Measurements from ENCODE around the gene DCD. TPM values are rescaled to one million over a fixed set of nuclear protein-coding genes. Genes with fewer than 3 reads are reported as not detected.

The DCD gene
- total RNA-seq, 1 donor from 2014 or later, result not detected

DNA sequence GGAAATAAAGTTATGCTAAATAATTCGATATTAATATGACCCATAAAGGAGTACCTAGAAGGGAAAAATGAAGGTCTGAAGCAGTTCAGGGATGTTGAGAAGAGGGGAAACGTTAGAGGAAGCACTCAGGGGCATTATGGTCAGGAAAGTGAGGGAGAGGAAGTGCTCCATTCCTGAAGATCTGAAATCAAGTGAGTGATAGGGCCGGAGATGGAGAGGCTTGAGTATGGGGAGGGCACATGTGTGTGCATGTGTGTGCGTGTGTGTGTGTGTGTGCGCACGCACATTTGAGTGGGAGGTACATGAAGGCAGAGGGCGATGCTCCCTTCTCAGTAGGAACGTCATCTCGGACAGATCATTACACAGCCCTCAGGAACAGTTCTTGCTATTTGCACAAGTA, 4.9 kb upstream of the DCD start:
- peaks cover 13% of the 10 kb centered on the region for H3K27me3 Mint-ChIP-seq (ENCODE audit: low read depth, unreplicated experiment)
- Histone ChIP-seq H3K4me2 (ENCODE audit: low read length) (no peak overlapping the region), H3K9ac (ENCODE audit: low read length) (no peak overlapping the region), H3K27me3 (ENCODE audit: insufficient read depth, low read length) (no peaks in the 10 kb centered on the region), H3K27ac (ENCODE audit: low read depth, low read length) (no peak overlapping the region), H2AFZ (ENCODE audit: low read depth, low read length) (no peak overlapping the region), H3K36me3 (ENCODE audit: insufficient read depth, low read length) (no peaks in the 10 kb centered on the region), H3K4me1 (ENCODE audit: insufficient read depth, low read length) (no peaks in the 10 kb centered on the region), H4K20me1 (ENCODE audit: insufficient read depth, low read length) (no peaks in the 10 kb centered on the region), H3K9me3 (ENCODE audit: insufficient read depth, low read depth, low read length) (no peaks in the 10 kb centered on the region), H3K79me2 (ENCODE audit: insufficient read depth, low read length) (no peaks in the 10 kb centered on the region), H3K4me3 (ENCODE audit: insufficient read depth, low read depth, low read length) (no peak overlapping the region)
- DNase-seq (ENCODE audit: low read depth) (no peak), FAIRE-seq (no peak)
- H3K27ac Mint-ChIP-seq (ENCODE audit: unreplicated experiment), result no peak overlapping the region
- peaks cover 2% of the 10 kb centered on the region for H3K9me3 Mint-ChIP-seq (ENCODE audit: unreplicated experiment)
- H3K4me1 Mint-ChIP-seq (ENCODE audit: low read depth, unreplicated experiment), result no peaks in the 10 kb centered on the region
- TF ChIP-seq, protein P1, sequence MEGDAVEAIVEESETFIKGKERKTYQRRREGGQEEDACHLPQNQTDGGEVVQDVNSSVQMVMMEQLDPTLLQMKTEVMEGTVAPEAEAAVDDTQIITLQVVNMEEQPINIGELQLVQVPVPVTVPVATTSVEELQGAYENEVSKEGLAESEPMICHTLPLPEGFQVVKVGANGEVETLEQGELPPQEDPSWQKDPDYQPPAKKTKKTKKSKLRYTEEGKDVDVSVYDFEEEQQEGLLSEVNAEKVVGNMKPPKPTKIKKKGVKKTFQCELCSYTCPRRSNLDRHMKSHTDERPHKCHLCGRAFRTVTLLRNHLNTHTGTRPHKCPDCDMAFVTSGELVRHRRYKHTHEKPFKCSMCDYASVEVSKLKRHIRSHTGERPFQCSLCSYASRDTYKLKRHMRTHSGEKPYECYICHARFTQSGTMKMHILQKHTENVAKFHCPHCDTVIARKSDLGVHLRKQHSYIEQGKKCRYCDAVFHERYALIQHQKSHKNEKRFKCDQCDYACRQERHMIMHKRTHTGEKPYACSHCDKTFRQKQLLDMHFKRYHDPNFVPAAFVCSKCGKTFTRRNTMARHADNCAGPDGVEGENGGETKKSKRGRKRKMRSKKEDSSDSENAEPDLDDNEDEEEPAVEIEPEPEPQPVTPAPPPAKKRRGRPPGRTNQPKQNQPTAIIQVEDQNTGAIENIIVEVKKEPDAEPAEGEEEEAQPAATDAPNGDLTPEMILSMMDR (IDR thresholded peaks at IDR 0.05; ENCODE audit: insufficient read depth, low read depth, low read length), result no peak
- TF ChIP-seq EZH2 (IDR thresholded peaks at IDR 0.05; ENCODE audit: insufficient read depth, low read length), result no peak
- H3K36me3 Mint-ChIP-seq (ENCODE audit: low read depth, unreplicated experiment), result no peaks in the 10 kb centered on the region
- H3K4me3 Mint-ChIP-seq (ENCODE audit: unreplicated experiment), result no peak overlapping the region

DNA sequence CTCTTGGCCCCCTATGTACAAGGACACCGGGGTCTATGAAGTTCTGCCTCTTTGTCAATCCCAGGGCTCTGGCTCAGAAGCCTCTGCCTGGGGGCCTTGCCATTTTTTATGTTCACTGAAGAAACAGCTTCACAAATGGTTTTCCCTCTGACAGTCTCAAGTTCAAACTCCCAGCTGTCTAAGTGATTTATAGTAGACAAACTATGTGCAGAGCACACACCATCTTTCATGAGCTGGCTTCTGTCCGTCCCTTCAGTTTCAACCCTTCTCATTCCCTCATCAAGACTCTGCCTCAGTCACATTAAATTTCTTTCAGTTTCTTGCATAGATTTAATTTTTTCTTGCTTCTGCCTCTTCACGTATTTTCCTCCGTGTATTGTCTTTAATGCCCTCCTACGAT, 2.7 kb upstream of the DCD start:
- DNase-seq (ENCODE audit: low read depth), result no peak
- no peak overlapping the region for H3K4me2 ChIP-seq (ENCODE audit: low read length)
- Mint-ChIP-seq H3K9me3 (ENCODE audit: unreplicated experiment) (peaks cover 2% of the 10 kb centered on the region), H3K27ac (ENCODE audit: unreplicated experiment) (no peak overlapping the region), H3K27me3 (ENCODE audit: low read depth, unreplicated experiment) (peaks cover 28% of the 10 kb centered on the region), H3K4me1 (ENCODE audit: low read depth, unreplicated experiment) (no peaks in the 10 kb centered on the region), H3K4me3 (ENCODE audit: unreplicated experiment) (no peak overlapping the region), H3K36me3 (ENCODE audit: low read depth, unreplicated experiment) (no peaks in the 10 kb centered on the region)
- H3K36me3 ChIP-seq (ENCODE audit: insufficient read depth, low read length), result no peaks in the 10 kb centered on the region
- no peak overlapping the region for H3K4me3 ChIP-seq (ENCODE audit: insufficient read depth, low read depth, low read length)
- H3K79me2 ChIP-seq (ENCODE audit: insufficient read depth, low read length), result no peaks in the 10 kb centered on the region
- no peak overlapping the region for H3K9ac ChIP-seq (ENCODE audit: low read length)
- peaks cover 5% of the 10 kb centered on the region for H3K27me3 ChIP-seq (ENCODE audit: insufficient read depth, low read length)
- no peak overlapping the region for H3K27ac ChIP-seq (ENCODE audit: low read depth, low read length)
- no peaks in the 10 kb centered on the region for H3K4me1 ChIP-seq (ENCODE audit: insufficient read depth, low read length)
- no peak for FAIRE-seq
- H2AFZ ChIP-seq (ENCODE audit: low read depth, low read length), result no peak overlapping the region
- no peaks in the 10 kb centered on the region for H4K20me1 ChIP-seq (ENCODE audit: insufficient read depth, low read length)
- TF ChIP-seq, protein P1 (IDR thresholded peaks at IDR 0.05; ENCODE audit: insufficient read depth, low read depth, low read length), result no peak
- TF ChIP-seq EZH2 (IDR thresholded peaks at IDR 0.05; ENCODE audit: insufficient read depth, low read length), result no peak
- no peaks in the 10 kb centered on the region for H3K9me3 ChIP-seq (ENCODE audit: insufficient read depth, low read depth, low read length)

DNA sequence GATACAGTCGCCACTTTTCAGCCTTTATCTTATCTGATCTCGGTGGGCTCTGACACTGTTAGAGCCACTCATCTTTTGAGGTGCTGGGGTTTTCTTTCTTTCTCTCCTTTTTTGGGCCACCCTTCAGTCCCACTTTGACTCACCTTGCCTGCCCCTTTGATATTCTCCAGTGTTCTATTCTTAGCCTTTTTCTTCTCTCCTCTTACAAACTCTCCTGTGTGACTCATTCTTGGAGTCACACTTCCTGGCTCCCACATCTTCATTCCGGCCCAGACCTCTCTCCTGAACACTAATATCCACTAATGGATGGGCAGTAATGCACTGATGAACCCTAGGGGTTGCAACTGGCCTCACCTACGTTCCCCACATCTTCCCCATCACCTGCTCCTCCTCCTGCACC, 2.2 kb upstream of the DCD start:
- Histone ChIP-seq H3K27me3 (ENCODE audit: insufficient read depth, low read length) (peaks cover 5% of the 10 kb centered on the region), H3K79me2 (ENCODE audit: insufficient read depth, low read length) (no peaks in the 10 kb centered on the region), H3K36me3 (ENCODE audit: insufficient read depth, low read length) (no peaks in the 10 kb centered on the region), H3K4me3 (ENCODE audit: insufficient read depth, low read depth, low read length) (no peak overlapping the region), H3K9me3 (ENCODE audit: insufficient read depth, low read depth, low read length) (no peaks in the 10 kb centered on the region), H3K27ac (ENCODE audit: low read depth, low read length) (no peak overlapping the region), H3K4me2 (ENCODE audit: low read length) (no peak overlapping the region), H3K4me1 (ENCODE audit: insufficient read depth, low read length) (no peaks in the 10 kb centered on the region), H2AFZ (ENCODE audit: low read depth, low read length) (no peak overlapping the region), H3K9ac (ENCODE audit: low read length) (no peak overlapping the region), H4K20me1 (ENCODE audit: insufficient read depth, low read length) (no peaks in the 10 kb centered on the region)
- Mint-ChIP-seq H3K27me3 (ENCODE audit: low read depth, unreplicated experiment) (peaks cover 32% of the 10 kb centered on the region), H3K9me3 (ENCODE audit: unreplicated experiment) (peaks cover 2% of the 10 kb centered on the region), H3K36me3 (ENCODE audit: low read depth, unreplicated experiment) (no peaks in the 10 kb centered on the region), H3K27ac (ENCODE audit: unreplicated experiment) (no peak overlapping the region), H3K4me3 (ENCODE audit: unreplicated experiment) (no peak overlapping the region), H3K4me1 (ENCODE audit: low read depth, unreplicated experiment) (no peaks in the 10 kb centered on the region)
- no peak for DNase-seq (ENCODE audit: low read depth)
- FAIRE-seq, result no peak
- TF ChIP-seq EZH2 (IDR thresholded peaks at IDR 0.05; ENCODE audit: insufficient read depth, low read length), result no peak
- TF ChIP-seq, protein P1 (IDR thresholded peaks at IDR 0.05; ENCODE audit: insufficient read depth, low read depth, low read length), result no peak

All from astrocyte (in vitro differentiated cells and primary cell).